Fibroblast of lung (primary cell): ENCODE data around the gene NKAIN1. TPM values are rescaled to one million over a fixed set of nuclear protein-coding genes. Genes with fewer than 3 reads are reported as not detected.

Experiments used
- DNase-seq, 2 donors: peaks; one replicate each; pipeline versions ENCODE4 v3.0.0 to v3.0.0-alpha.2; 2010; ENCODE audit warnings: low read depth in 2 of 2
- H2AFZ ChIP-seq: 2 replicates; pipeline ENCODE4 v1.5.1; 2012; ENCODE audit warnings: low read length, control low read depth, inconsistent platforms
- H3K27ac ChIP-seq: 2 replicates; pipeline ENCODE4 v1.5.1; 2011; ENCODE audit warnings: low read length, control low read depth; ENCODE audit not compliant: insufficient read depth
- H3K27me3 ChIP-seq: 2 replicates; pipeline ENCODE4 v1.5.1; 2011; ENCODE audit warnings: mild to moderate bottlenecking, low read length; ENCODE audit not compliant: control insufficient read depth, insufficient read depth
- H3K36me3 ChIP-seq: 2 replicates; pipeline ENCODE4 v1.5.1; 2011; ENCODE audit warnings: low read length; ENCODE audit not compliant: control insufficient read depth, insufficient read depth
- H3K4me1 ChIP-seq: 2 replicates; pipeline ENCODE4 v1.5.1; 2011; ENCODE audit warnings: low read length; ENCODE audit not compliant: control insufficient read depth, insufficient read depth; ENCODE audit errors: extremely low read depth
- H3K4me2 ChIP-seq: 2 replicates; pipeline ENCODE4 v1.5.1; 2011; ENCODE audit warnings: low read length, control low read depth; ENCODE audit not compliant: insufficient read depth; ENCODE audit errors: extremely low read depth
- H3K4me3 ChIP-seq, 4 experiments: fragments of 200-600 bp in 1 of 4; sonication (generic) in 1 of 4; replicated peaks in 1 of 4; 2 replicates each; pipeline ENCODE4 v1.5.1; 2011 to 2016; ENCODE audit warnings: low read length in 4 of 4, low read depth in 3 of 4, mild to moderate bottlenecking in 3 of 4, control low read depth in 2 of 4, inconsistent platforms in 1 of 4, mixed read lengths in 1 of 4; ENCODE audit not compliant: insufficient read depth in 1 of 4; ENCODE audit errors: control extremely low read depth in 1 of 4
- H3K79me2 ChIP-seq: 2 replicates; pipeline ENCODE4 v1.5.1; 2012; ENCODE audit warnings: mild to moderate bottlenecking, low read length, inconsistent platforms; ENCODE audit not compliant: control insufficient read depth, insufficient read depth
- H3K9ac ChIP-seq: 2 replicates; pipeline ENCODE4 v1.5.1; 2011; ENCODE audit warnings: mild to moderate bottlenecking, low read length, control low read depth; ENCODE audit not compliant: insufficient read depth
- H3K9me3 ChIP-seq: 2 replicates; pipeline ENCODE4 v1.5.1; 2012; ENCODE audit warnings: low read depth, low read length; ENCODE audit not compliant: control insufficient read depth, insufficient read depth
- H4K20me1 ChIP-seq: 2 replicates; pipeline ENCODE4 v1.5.1; 2011; ENCODE audit warnings: low read length; ENCODE audit not compliant: control insufficient read depth, insufficient read depth; ENCODE audit errors: extremely low read depth
- EZH2 ChIP-seq: IDR thresholded peaks from 2 replicates; pipeline ENCODE4 v1.5.1; 2012; ENCODE audit warnings: low read length, control low read depth, mild to moderate bottlenecking; ENCODE audit errors: missing control alignments
- polyA plus RNA-seq, 2 donors: library from polyadenylated mRNA; depleted of rRNA in 1 of 2; stranded (reverse) in 1 of 2; unstranded in 1 of 2; fragments of >200 nt; gene quantifications; 2 replicates each; pipeline ENCODE4 v1.2.1, GENCODE V29; 2011 to 2012; ENCODE audit warnings: missing spikeins in 1 of 2
- total RNA-seq: library from RNA; depleted of rRNA; stranded (reverse); fragments of >200 nt; gene quantifications from 2 replicates; pipeline ENCODE4 v1.2.1, GENCODE V29; 2014
- TF ChIP-seq, protein P1 (sequence below), 2 donors: IDR thresholded peaks in 1 of 2; conservative IDR thresholded peaks in 1 of 2; 1 replicate in 1 of 2; 2 replicates in 1 of 2; pipeline ENCODE4 v1.5.1; 2011 to 2012; ENCODE audit warnings: low read length in 2 of 2, control low read depth in 1 of 2, inconsistent platforms in 1 of 2, low read depth in 1 of 2, mild to moderate bottlenecking in 1 of 2

Gene NKAIN1
- total and polyA plus RNA-seq, 2 donors (not counting 1 experiment from before 2014, with no cell fraction given), result 0.07 to 0.17 TPM

DNA sequence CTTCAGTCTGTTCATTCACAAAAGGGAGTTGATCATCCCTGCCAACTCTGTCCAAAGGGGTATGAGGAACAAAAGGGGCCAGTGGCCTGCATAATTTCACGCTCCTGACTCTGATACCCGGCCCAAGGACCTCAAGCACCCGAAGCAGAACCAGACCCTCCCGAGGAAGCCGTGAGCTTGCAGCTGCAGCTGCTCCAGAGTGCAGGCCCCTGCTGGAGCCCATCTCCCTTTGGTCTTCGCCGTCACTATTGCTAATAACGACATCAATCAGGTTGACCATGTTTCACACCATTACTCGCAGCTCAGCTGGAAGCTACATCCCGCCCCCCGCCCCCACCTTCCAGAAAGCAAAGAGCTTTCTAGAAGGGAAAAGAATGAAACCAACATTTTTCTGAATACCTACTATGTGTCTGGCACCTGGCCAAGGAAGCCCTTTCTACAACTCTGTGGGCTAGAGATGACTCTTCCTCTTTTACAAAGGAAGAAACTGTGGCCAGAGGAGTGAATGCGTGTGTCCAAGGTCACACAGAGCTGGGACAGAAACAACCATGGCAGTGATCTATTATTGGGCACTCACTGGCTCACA is 5.5 kb downstream of the NKAIN1 start:
- no peak for TF ChIP-seq EZH2
- TF ChIP-seq, protein P1, sequence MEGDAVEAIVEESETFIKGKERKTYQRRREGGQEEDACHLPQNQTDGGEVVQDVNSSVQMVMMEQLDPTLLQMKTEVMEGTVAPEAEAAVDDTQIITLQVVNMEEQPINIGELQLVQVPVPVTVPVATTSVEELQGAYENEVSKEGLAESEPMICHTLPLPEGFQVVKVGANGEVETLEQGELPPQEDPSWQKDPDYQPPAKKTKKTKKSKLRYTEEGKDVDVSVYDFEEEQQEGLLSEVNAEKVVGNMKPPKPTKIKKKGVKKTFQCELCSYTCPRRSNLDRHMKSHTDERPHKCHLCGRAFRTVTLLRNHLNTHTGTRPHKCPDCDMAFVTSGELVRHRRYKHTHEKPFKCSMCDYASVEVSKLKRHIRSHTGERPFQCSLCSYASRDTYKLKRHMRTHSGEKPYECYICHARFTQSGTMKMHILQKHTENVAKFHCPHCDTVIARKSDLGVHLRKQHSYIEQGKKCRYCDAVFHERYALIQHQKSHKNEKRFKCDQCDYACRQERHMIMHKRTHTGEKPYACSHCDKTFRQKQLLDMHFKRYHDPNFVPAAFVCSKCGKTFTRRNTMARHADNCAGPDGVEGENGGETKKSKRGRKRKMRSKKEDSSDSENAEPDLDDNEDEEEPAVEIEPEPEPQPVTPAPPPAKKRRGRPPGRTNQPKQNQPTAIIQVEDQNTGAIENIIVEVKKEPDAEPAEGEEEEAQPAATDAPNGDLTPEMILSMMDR (conservative IDR thresholded peaks at IDR 0.05 in 1 of 2, IDR thresholded peaks at IDR 0.05 in 1 of 2; ENCODE audit: low read depth in 1 of 2, low read length in 2 of 2), result no peak
- DNase-seq, result no peak
- H3K27me3 ChIP-seq, result peaks cover 23% of the 10 kb centered on the region

DNA sequence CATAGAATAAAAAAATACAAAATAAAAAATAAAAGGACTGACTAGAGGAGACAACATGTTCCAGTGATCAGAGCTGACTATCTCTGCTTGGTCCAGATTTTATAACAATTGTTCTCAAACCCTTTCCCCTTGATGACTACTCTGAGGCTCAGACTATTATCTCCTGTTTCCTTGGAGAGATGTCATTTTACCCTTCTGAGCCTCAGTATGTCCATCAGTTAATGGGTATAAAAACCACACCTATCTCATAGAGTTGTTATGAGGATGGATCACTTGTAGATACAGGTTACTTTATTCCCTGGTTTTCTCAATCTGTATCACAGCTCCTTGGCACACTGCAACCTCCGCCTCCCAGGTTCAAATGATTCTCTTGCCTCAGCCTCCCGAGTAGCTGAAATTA is 7.0 kb downstream of the NKAIN1 start:
- Histone ChIP-seq H3K4me3 (no peak overlapping the region), H2AFZ (no peak overlapping the region), H3K36me3 (no peaks in the 10 kb centered on the region), H3K9ac (no peak overlapping the region), H3K9me3 (no peaks in the 10 kb centered on the region), H4K20me1 (no peaks in the 10 kb centered on the region), H3K27ac (no peak overlapping the region), H3K79me2 (no peaks in the 10 kb centered on the region), H3K27me3 (peaks cover 11% of the 10 kb centered on the region), H3K4me2 (no peak overlapping the region), H3K4me1 (no peaks in the 10 kb centered on the region)
- TF ChIP-seq EZH2, result no peak
- TF ChIP-seq, protein P1 (conservative IDR thresholded peaks at IDR 0.05 in 1 of 2, IDR thresholded peaks at IDR 0.05 in 1 of 2; ENCODE audit: low read depth in 1 of 2, low read length in 2 of 2), result no peak
- no peak for DNase-seq

More for the DNA sequence above, 5.5 kb downstream of the NKAIN1 start:
- no peaks in the 10 kb centered on the region for H3K36me3 ChIP-seq
- H2AFZ ChIP-seq, result no peak overlapping the region
- H3K9ac ChIP-seq, result no peak overlapping the region
- H4K20me1 ChIP-seq, result no peaks in the 10 kb centered on the region
- H3K79me2 ChIP-seq, result no peaks in the 10 kb centered on the region
- H3K4me2 ChIP-seq, result no peak overlapping the region
- no peaks in the 10 kb centered on the region for H3K4me1 ChIP-seq
- no peak overlapping the region for H3K27ac ChIP-seq
- H3K9me3 ChIP-seq, result no peaks in the 10 kb centered on the region
- H3K4me3 ChIP-seq, result no peak overlapping the region

DNA sequence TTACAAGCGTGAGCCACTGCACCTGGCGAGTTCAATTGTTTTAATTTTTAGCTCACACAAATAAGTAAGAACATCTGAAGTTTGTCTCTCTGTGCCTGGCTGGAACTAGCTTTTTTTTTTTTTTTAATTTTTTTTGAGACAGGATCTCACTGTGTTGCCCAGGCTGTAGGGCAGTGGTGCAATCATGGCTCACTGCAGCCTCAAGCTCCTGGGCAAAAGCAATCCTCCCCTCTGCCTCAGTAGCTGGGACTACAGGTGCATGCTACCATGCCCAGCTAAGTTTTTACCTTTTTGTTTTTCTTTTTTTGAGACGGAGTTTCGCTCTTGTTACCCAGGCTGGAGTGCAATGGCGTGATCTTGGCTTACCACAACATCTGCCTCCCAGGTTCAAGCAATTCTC is 7.9 kb downstream of the NKAIN1 start:
- Histone ChIP-seq H3K4me1 (no peaks in the 10 kb centered on the region), H3K27me3 (peaks cover 7% of the 10 kb centered on the region), H3K9me3 (no peaks in the 10 kb centered on the region), H4K20me1 (no peaks in the 10 kb centered on the region), H3K79me2 (no peaks in the 10 kb centered on the region), H3K4me3 (no peak overlapping the region), H3K4me2 (no peak overlapping the region), H3K9ac (no peak overlapping the region), H3K36me3 (no peaks in the 10 kb centered on the region), H3K27ac (no peak overlapping the region), H2AFZ (no peak overlapping the region)
- no peak for DNase-seq
- TF ChIP-seq, protein P1 (conservative IDR thresholded peaks at IDR 0.05 in 1 of 2, IDR thresholded peaks at IDR 0.05 in 1 of 2; ENCODE audit: low read depth in 1 of 2, low read length in 2 of 2), result no peak
- TF ChIP-seq EZH2, result no peak
